Loucy (cell line): ENCODE measurements around the gene KIF20A.

ENCODE experiments used
- CTCF ChIP-seq: fragments of 200-600 bp; sonication (generic); conservative IDR thresholded peaks from 2 replicates; pipeline ENCODE4 v1.5.1; 2014; ENCODE audit warnings: mild to moderate bottlenecking, antibody characterized with exemption, low read length
- EZH2phosphoT487 ChIP-seq: fragments of 200-600 bp; IDR thresholded peaks from 2 replicates; pipeline ENCODE4 v1.6.1; 2018; ENCODE audit warnings: antibody characterized with exemption, mild to moderate bottlenecking, moderate library complexity, borderline replicate concordance

DNA sequence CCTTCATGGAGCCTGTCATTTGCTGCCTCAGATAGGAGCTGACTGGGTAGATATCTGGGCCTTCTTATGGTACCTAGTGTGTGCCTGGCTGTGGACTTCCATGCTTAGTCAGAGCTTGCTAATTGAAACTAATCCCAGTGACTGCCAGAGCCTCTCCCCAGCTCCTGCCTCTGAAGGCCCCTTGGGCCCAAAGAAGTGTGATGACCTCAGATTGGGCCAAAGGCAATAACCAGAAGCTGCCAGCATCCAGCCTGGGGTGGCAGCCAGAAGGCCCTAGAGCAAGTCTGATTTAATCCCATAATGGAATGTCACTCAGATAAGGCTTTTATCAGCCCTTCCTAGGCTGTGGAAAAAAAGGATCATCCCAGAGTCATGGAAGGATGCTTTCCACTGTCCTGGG lies 51.3 kb downstream of the KIF20A start:
- TF ChIP-seq CTCF (no peak), EZH2phosphoT487 (no peak)
